HepG2 (cell line): ENCODE results near the gene NSF. TPM values are rescaled to one million over a fixed set of nuclear protein-coding genes. Genes with fewer than 3 reads are reported as not detected.

ENCODE experiments used
- CBX1 ChIP-seq: IDR thresholded peaks from one replicate; pipeline ENCODE4 v1.6.1; 2016; ENCODE audit warnings: antibody characterized with exemption, low read depth
- CREB1 ChIP-seq, 2 experiments: fragments of 450-650 bp in 1 of 2; IDR thresholded peaks; 2 replicates each; pipeline ENCODE4 v1.6.1; 2016 to 2017; ENCODE audit warnings: control low read depth in 1 of 2, mild to moderate bottlenecking in 1 of 2, missing compliant biosample characterization in 1 of 2, missing genetic modification characterization in 1 of 2
- ETV6 ChIP-seq: sonication (generic); formaldehyde crosslinking; conservative IDR thresholded peaks from 2 replicates; pipeline ENCODE4 v1.4.0; 2020; ENCODE audit warnings: missing genetic modification reagents
- HNRNPH1 ChIP-seq: fragments of 200-400 bp; formaldehyde crosslinking; optimal IDR thresholded peaks from 2 replicates; pipeline ENCODE3; 2017; ENCODE audit warnings: mild to moderate bottlenecking, low read depth, low read length
- MAFK ChIP-seq, 2 experiments: IDR thresholded peaks in 1 of 2; conservative IDR thresholded peaks in 1 of 2; 2 replicates each; pipeline ENCODE4 v1.6.1; 2011; ENCODE audit warnings: improper control_type of control experiment in 2 of 2, low read length in 2 of 2
- MEIS1 ChIP-seq: sonication (generic); formaldehyde crosslinking; IDR thresholded peaks from 2 replicates; pipeline ENCODE4 v1.9.0; 2021; ENCODE audit warnings: mild to moderate bottlenecking, missing genetic modification reagents, moderate library complexity, borderline replicate concordance
- MIXL1 ChIP-seq: IDR thresholded peaks from 2 replicates; pipeline ENCODE4 v1.6.1; 2016
- NR1H2 ChIP-seq: sonication (generic); formaldehyde crosslinking; IDR thresholded peaks from 2 replicates; pipeline ENCODE4 v1.8.1; 2022; ENCODE audit warnings: low read depth, missing genetic modification reagents, borderline replicate concordance
- PTBP1 ChIP-seq: fragments of 200-400 bp; formaldehyde crosslinking; IDR thresholded peaks from 2 replicates; pipeline ENCODE4 v1.6.1; 2018; ENCODE audit warnings: low read length, low read depth; ENCODE audit not compliant: poor library complexity, severe bottlenecking
- RERE ChIP-seq: IDR thresholded peaks from 2 replicates; pipeline ENCODE4 v1.6.1; 2016; ENCODE audit warnings: low read depth, missing genetic modification reagents, missing compliant biosample characterization
- SNAI1 ChIP-seq: sonication (generic); formaldehyde crosslinking; IDR thresholded peaks from 2 replicates; pipeline ENCODE4 v1.5.0; 2020; ENCODE audit warnings: mild to moderate bottlenecking, missing genetic modification reagents, borderline replicate concordance
- polyA plus RNA-seq, 8 experiments: library from polyadenylated mRNA; depleted of rRNA in 3 of 8; stranded (reverse) in 7 of 8; unstranded in 1 of 8; fragments of >200 nt; fragmentation: Illumina TruSeq in 4 of 8; extraction: Trizol in 4 of 8; gene quantifications; 2 replicates each; pipeline versions ENCODE4 v1.2.1 to v1.2.3, GENCODE V29; 2011 to 2016; ENCODE audit warnings: low read depth in 4 of 8, missing spikeins in 1 of 8, mixed read lengths in 1 of 8; ENCODE audit not compliant: insufficient read depth in 1 of 8
- total RNA-seq, 5 experiments: library from RNA; depleted of rRNA; stranded (reverse); fragments of >200 nt; fragmentation: Illumina TruSeq; extraction: Trizol; gene quantifications; 2 replicates each; pipeline ENCODE4 v1.2.3, GENCODE V29; 2016; ENCODE audit warnings: low read depth in 1 of 5
- TF ChIP-seq, protein P1 (sequence below): sonication (generic); formaldehyde crosslinking; IDR thresholded peaks from 2 replicates; pipeline ENCODE4 v1.4.0; 2020; ENCODE audit warnings: mild to moderate bottlenecking, missing genetic modification reagents
- TF ChIP-seq, protein P2 (sequence below): sonication (generic); formaldehyde crosslinking; IDR thresholded peaks from 2 replicates; pipeline ENCODE4 v1.4.0; 2020; ENCODE audit warnings: missing genetic modification reagents

NSF gene
- total and polyA plus RNA-seq, 2 of the 13 experiments (the other 11 are each of a cell fraction or from before 2014, with no cell fraction given), result 21.9 to 37.8 TPM

DNA sequence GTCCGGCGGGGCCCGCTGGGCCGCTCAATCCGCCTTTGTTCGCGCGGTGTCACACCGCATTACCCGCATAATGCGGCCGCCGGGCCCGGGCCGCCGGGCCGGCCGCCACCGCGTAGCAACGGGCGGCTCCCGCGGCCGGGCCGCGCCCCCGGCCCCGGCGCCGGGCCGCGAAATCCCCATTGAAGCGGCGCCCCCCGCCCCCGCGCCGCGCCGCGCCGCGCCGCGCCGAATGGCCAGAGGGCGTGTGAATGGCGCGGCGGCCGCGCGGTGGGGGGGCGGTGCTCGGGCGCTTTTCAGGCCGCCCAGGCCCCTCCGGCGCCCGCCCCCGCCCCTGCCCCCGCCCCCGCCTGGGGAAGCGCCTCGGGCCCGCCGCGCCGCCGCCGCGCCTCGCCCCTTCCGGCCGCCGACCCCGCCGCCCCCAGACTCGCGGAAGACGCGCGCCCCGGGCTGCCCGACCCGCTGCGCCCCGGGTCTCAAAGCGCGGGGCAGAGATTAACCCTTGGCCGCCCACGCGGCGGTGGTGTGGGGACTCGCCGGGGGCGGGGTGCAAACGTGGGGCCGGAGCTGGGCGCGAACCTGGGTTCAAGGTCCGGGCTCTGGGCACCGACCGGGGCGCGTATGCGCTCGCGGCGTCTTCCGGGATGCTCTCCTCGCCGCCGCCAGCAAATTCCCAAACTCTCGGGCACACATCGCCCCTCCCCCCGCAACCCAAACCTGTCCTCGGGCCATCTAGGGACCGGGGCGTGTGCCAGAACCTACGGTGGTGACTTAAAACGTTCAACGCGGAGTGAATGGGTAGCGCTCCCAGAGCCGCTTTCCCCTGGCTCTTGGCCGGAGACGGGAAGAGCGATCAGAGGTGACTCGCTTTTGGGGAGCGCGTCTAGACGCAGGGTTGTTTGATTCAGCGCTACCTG is 181.3 kb downstream of the NSF start (continued):
- TF ChIP-seq RERE, result no peak
- TF ChIP-seq, protein P1, sequence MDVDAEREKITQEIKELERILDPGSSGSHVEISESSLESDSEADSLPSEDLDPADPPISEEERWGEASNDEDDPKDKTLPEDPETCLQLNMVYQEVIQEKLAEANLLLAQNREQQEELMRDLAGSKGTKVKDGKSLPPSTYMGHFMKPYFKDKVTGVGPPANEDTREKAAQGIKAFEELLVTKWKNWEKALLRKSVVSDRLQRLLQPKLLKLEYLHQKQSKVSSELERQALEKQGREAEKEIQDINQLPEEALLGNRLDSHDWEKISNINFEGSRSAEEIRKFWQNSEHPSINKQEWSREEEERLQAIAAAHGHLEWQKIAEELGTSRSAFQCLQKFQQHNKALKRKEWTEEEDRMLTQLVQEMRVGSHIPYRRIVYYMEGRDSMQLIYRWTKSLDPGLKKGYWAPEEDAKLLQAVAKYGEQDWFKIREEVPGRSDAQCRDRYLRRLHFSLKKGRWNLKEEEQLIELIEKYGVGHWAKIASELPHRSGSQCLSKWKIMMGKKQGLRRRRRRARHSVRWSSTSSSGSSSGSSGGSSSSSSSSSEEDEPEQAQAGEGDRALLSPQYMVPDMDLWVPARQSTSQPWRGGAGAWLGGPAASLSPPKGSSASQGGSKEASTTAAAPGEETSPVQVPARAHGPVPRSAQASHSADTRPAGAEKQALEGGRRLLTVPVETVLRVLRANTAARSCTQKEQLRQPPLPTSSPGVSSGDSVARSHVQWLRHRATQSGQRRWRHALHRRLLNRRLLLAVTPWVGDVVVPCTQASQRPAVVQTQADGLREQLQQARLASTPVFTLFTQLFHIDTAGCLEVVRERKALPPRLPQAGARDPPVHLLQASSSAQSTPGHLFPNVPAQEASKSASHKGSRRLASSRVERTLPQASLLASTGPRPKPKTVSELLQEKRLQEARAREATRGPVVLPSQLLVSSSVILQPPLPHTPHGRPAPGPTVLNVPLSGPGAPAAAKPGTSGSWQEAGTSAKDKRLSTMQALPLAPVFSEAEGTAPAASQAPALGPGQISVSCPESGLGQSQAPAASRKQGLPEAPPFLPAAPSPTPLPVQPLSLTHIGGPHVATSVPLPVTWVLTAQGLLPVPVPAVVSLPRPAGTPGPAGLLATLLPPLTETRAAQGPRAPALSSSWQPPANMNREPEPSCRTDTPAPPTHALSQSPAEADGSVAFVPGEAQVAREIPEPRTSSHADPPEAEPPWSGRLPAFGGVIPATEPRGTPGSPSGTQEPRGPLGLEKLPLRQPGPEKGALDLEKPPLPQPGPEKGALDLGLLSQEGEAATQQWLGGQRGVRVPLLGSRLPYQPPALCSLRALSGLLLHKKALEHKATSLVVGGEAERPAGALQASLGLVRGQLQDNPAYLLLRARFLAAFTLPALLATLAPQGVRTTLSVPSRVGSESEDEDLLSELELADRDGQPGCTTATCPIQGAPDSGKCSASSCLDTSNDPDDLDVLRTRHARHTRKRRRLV (CRISPR knock-in tag), result 0 out of 2 replicates have a peak, but pooled peaks have one; percentile 61
- TF ChIP-seq NR1H2 (CRISPR knock-in tag), result peak; percentile 91
- TF ChIP-seq MIXL1 (CRISPR knock-in tag), result no peak; the same call in 1 of the 2 replicates
- TF ChIP-seq SNAI1 (CRISPR knock-in tag), result peak; percentile 92
- TF ChIP-seq ETV6 (CRISPR knock-in tag), result no peak
- TF ChIP-seq MEIS1 (CRISPR knock-in tag), result 0 out of 2 replicates have a peak, but pooled peaks have one; percentile 51
- no peak for TF ChIP-seq CREB1 (IDR thresholded peaks at IDR 0.05)
- no peak for TF ChIP-seq CREB1 (CRISPR knock-in tag; IDR thresholded peaks at IDR 0.05)
- TF ChIP-seq CBX1, result peak; percentile 44
- TF ChIP-seq, protein P2, sequence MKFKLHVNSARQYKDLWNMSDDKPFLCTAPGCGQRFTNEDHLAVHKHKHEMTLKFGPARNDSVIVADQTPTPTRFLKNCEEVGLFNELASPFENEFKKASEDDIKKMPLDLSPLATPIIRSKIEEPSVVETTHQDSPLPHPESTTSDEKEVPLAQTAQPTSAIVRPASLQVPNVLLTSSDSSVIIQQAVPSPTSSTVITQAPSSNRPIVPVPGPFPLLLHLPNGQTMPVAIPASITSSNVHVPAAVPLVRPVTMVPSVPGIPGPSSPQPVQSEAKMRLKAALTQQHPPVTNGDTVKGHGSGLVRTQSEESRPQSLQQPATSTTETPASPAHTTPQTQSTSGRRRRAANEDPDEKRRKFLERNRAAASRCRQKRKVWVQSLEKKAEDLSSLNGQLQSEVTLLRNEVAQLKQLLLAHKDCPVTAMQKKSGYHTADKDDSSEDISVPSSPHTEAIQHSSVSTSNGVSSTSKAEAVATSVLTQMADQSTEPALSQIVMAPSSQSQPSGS, result peak; percentile 48; the same call in 1 of the 2 replicates
- no peak for TF ChIP-seq HNRNPH1
- no peak for TF ChIP-seq MAFK (conservative IDR thresholded peaks at IDR 0.05 in 1 of 2, IDR thresholded peaks at IDR 0.05 in 1 of 2; ENCODE audit: low read length in 2 of 2)
- TF ChIP-seq PTBP1, result no peak
